ENCODE data around the gene STAU1. TPM values are rescaled to one million over a fixed set of nuclear protein-coding genes. Genes with fewer than 3 reads are reported as not detected.
"Not testable (repeated sequence)": the region's sequence is repeated elsewhere in the genome, so short reads cannot be mapped to it uniquely, and the experiment has no call there.

STAU1 gene
- total and polyA plus RNA-seq, 4 donors = 39.1 to 81.3 (median 60.1) TPM

DNA sequence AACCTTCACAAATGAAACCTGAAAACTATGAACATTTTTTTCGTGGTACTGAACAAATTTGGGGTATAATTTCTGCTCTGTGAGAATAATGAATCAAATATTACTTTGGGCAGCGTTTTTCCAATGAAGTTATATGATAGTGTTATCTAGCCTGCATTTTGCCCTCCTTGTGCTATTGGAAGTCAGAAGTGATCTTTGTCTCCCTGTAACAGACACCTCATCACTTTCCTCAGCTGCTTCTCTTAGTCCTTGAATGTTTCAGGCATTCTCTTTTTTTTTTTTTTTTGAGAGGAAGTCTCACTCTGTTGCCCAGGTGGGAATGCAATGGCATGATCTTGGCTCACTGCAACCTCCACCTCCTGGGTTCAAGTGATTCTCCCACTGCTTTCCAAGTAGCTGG is 41.2 kb upstream of the STAU1 start:
- Histone ChIP-seq H3K4me1 (ENCODE audit: control insufficient read depth in 1 of 2, insufficient read depth in 2 of 2, low read length in 2 of 2) (no peaks in the 10 kb centered on the region), H3K4me3 (ENCODE audit: low read length in 2 of 2) (no peak overlapping the region), H3K27ac (ENCODE audit: low read depth in 1 of 2, low read length in 2 of 2) (no peak overlapping the region), H3K27me3 (ENCODE audit: control insufficient read depth in 1 of 2, insufficient read depth in 2 of 2, low read length in 1 of 2) (no peaks in the 10 kb centered on the region), H3K9me3 (ENCODE audit: control insufficient read depth, low read length) (no peaks in the 10 kb centered on the region), H3K36me3 (ENCODE audit: control insufficient read depth in 1 of 2, insufficient read depth in 2 of 2, low read length in 1 of 2) (peaks cover 3 to 18% of the 10 kb centered on the region in 2 donors)
- ATAC-seq (ENCODE audit: low FRiP score) (no peak), DNase-seq (no peak)
- 92% methylated on average over 2 of the region's 2 CpGs for WGBS, 2 donors
- intact Hi-C loops (cut with DNase I) = no loop called here

DNA sequence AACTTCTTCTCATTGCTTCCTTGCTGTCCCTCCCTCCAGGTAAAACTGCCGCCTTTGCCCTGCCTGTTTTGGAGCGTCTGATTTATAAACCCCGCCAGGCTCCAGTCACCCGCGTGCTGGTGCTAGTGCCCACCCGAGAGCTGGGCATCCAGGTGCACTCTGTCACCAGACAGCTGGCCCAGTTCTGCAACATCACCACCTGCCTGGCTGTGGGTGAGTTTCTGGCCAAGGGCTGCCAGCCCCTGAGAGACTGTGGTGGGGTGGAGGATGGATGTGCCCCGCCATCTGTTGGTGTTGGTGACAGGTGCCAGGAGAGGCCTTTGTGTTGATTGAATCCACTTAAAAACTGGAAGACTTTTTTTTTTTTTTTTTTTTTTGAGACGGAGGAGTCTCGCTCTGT is 40.5 kb upstream of the STAU1 start:
- 95 to 97% methylated on average over 8 to 9 of the region's 9 CpGs for WGBS, 2 donors
- peak in 1 of 2 donors; percentile 62 for DNase-seq
- Histone ChIP-seq H3K4me1 (ENCODE audit: control insufficient read depth in 1 of 2, insufficient read depth in 2 of 2, low read length in 2 of 2) (no peaks in the 10 kb centered on the region), H3K4me3 (ENCODE audit: low read length in 2 of 2) (no peak overlapping the region), H3K9me3 (ENCODE audit: control insufficient read depth, low read length) (no peaks in the 10 kb centered on the region), H3K27me3 (ENCODE audit: control insufficient read depth in 1 of 2, insufficient read depth in 2 of 2, low read length in 1 of 2) (no peaks in the 10 kb centered on the region), H3K27ac (ENCODE audit: low read depth in 1 of 2, low read length in 2 of 2) (no peak overlapping the region), H3K36me3 (ENCODE audit: control insufficient read depth in 1 of 2, insufficient read depth in 2 of 2, low read length in 1 of 2) (peaks cover 5 to 20% of the 10 kb centered on the region in 2 donors)
- no peak for ATAC-seq (ENCODE audit: low FRiP score)
- intact Hi-C loops (cut with DNase I) = no loop called here

DNA sequence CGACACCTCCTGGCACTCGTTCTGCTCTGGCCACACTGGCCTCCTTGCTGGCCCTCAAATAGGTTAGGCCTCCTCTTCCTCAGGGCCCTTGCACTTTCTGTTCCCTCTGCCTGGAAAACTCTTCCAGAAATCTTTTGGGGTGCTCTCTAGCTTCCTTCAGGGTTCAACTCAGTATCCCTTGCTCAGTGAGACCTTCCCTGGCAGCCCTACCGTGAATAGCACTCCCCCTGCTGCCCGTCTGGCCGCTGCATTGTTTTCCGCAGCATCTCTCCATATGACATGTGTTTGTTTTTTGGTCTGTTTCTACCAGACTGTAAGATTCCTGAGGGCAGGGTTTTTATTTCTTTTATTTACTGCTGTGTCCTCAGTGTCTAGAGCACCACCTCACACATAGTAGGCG is 37.8 kb upstream of the STAU1 start:
- Histone ChIP-seq H3K9me3 (ENCODE audit: control insufficient read depth, low read length) (no peaks in the 10 kb centered on the region), H3K4me1 (ENCODE audit: control insufficient read depth in 1 of 2, insufficient read depth in 2 of 2, low read length in 2 of 2) (no peaks in the 10 kb centered on the region), H3K27ac (ENCODE audit: low read depth in 1 of 2, low read length in 2 of 2) (no peak overlapping the region), H3K27me3 (ENCODE audit: control insufficient read depth in 1 of 2, insufficient read depth in 2 of 2, low read length in 1 of 2) (no peaks in the 10 kb centered on the region), H3K36me3 (ENCODE audit: control insufficient read depth in 1 of 2, insufficient read depth in 2 of 2, low read length in 1 of 2) (peaks cover 10 to 18% of the 10 kb centered on the region in 2 donors), H3K4me3 (ENCODE audit: low read length in 2 of 2) (no peak overlapping the region)
- ATAC-seq (ENCODE audit: low FRiP score) = no peak
- no peak for DNase-seq
- WGBS, 2 donors = 91% methylated on average over 7 of the region's 7 CpGs
- intact Hi-C loops (cut with DNase I) = no loop called here

DNA sequence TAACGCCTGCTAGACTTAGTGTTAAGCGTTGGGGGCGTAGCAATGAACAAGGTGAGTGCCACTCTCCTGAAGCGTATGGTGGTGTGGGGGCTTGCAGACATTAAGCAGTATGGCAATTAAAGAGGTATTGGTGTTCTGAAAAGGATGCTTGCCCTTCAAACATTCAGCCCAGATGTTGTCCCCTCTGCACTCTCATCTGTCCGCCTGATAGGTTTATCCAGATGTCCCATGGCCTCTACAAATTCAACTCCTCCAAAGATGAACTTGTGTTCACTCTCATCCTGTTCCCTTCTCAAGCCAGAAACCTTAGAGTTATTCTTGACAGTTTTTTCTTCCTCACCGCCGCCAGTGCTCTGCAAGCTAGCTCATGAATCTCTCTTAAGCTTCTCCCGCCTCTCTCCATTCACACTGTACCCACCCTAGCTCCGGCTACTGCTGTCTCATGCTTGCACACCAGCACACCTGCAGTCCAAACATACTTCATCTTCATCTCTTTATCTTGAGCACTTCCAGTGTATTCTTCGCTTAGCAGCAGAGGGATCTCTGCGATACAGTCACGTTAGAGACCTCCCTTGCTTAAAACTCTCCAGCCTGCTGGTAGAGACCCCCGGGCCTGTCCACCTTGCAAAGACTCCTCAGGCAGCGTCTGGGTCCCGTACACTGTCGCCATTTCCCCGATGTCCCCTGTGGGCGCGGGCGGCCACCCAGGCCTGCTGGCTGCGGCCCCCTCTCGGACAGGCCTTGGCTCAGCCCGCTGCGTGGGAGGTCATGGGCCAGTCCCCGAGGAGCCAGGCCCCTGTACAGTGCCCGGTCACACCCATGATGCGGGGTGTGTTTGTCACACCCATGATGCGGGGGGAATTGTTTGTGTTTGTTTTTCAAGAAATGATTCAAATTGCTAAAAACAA is 32.0 kb upstream of the STAU1 start:
- no peak for ATAC-seq (ENCODE audit: low FRiP score)
- intact Hi-C loops (cut with DNase I) = no loop called here
- Histone ChIP-seq H3K27me3 (ENCODE audit: control insufficient read depth in 1 of 2, insufficient read depth in 2 of 2, low read length in 1 of 2) (no peaks in the 10 kb centered on the region), H3K9me3 (ENCODE audit: control insufficient read depth, low read length) (no peaks in the 10 kb centered on the region), H3K36me3 (ENCODE audit: control insufficient read depth in 1 of 2, insufficient read depth in 2 of 2, low read length in 1 of 2) (peaks cover 10% of the 10 kb centered on the region in 2 donors), H3K4me3 (ENCODE audit: low read length in 2 of 2) (peak overlapping the region; percentile 84), H3K4me1 (ENCODE audit: control insufficient read depth in 1 of 2, insufficient read depth in 2 of 2, low read length in 2 of 2) (peaks cover 0 to 2% of the 10 kb centered on the region in 2 donors), H3K27ac (ENCODE audit: low read depth in 1 of 2, low read length in 2 of 2) (peak overlapping the region in 1 of 2 donors; percentile 74)
- no peak for DNase-seq
- 66 to 68% methylated on average over 28 of the region's 28 CpGs for WGBS, 2 donors

DNA sequence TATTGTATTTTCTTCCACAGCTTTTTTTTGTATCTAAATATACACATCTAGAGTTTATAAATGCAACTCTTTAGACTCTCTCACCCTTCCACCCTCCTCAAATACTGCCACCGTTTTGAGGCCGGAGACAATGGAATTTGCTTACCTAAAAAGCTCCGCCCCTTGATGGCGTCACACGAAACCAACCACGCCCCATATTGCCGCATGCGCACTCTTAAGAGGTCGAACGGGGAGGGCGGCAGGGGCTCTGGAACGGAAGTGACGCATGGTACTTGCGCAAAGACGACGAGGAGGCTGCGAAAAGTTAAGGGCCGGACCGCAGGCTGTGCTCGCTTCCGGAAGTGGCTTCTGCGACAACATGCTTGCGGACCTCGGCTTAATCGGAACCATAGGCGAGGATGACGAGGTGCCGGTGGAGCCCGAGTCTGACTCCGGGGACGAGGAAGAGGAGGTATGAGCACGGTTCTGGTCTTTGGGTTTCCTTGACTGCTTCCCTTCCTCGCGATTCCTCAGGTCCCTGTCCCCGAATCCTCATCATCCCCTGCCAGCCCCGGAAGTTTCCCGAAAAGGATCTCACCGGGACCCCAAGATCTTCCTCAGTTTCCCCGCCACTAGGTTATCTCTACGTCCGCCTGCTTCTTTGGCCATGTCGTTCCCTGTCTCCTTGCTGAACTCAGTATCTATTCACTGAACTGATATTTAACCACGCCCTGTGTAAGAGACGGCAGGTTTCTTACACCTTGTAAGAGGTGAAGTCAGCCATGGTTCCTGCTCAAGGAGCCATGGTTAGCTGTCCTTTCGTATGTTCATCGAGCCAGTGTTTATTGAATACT is 31.2 kb upstream of the STAU1 start, which contains the start of gene DDX27:
Gene DDX27, plus strand, starts transcription at position 326 of the 833 bp plus-strand sequence. Its CDS starts 33 bp downstream, at position 359.
- Histone ChIP-seq H3K4me1 (ENCODE audit: control insufficient read depth in 1 of 2, insufficient read depth in 2 of 2, low read length in 2 of 2) (peaks cover 0 to 2% of the 10 kb centered on the region in 2 donors), H3K9me3 (ENCODE audit: control insufficient read depth, low read length) (no peaks in the 10 kb centered on the region), H3K4me3 (ENCODE audit: low read length in 2 of 2) (peak within 1 kb of the TSS; percentile 84), H3K36me3 (ENCODE audit: control insufficient read depth in 1 of 2, insufficient read depth in 2 of 2, low read length in 1 of 2) (peaks cover 5 to 10% of the 10 kb centered on the region in 2 donors), H3K27me3 (ENCODE audit: control insufficient read depth in 1 of 2, insufficient read depth in 2 of 2, low read length in 1 of 2) (no peaks in the 10 kb centered on the region), H3K27ac (ENCODE audit: low read depth in 1 of 2, low read length in 2 of 2) (peak within 1 kb of the TSS in 1 of 2 donors; percentile 74)
- 0 to 1% methylated on average over 46 of the region's 46 CpGs for WGBS, 2 donors
- peak; percentile 98 for DNase-seq
- peak; percentile 97 for ATAC-seq (ENCODE audit: low FRiP score)
- intact Hi-C loops (cut with DNase I) = no loop called here

DNA sequence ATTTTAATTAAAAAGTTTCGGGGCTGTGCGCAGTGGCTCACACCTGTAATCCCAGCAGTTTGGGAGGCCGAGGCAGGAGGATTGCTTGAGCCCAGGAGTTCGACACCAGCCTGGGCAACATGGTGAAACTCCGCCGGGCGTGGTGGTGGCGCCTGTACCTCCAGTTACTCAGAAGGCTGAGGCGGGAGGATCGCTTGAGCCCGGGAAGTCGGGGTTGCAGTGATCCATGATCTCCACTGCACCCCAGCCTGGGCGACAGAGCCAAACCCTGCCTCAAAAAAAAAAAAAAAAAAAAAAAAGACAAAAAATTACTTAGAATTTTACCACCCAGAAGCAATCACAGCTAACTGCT is 30.6 kb upstream of the STAU1 start:
- ATAC-seq (ENCODE audit: low FRiP score); H3K4me1 ChIP-seq (ENCODE audit: control insufficient read depth in 1 of 2, insufficient read depth in 2 of 2, low read length in 2 of 2); H3K4me3 ChIP-seq (ENCODE audit: low read length in 2 of 2); DNase-seq; intact Hi-C loops (cut with DNase I); H3K9me3 ChIP-seq (ENCODE audit: control insufficient read depth, low read length); H3K27me3 ChIP-seq (ENCODE audit: control insufficient read depth in 1 of 2, insufficient read depth in 2 of 2, low read length in 1 of 2); H3K36me3 ChIP-seq (ENCODE audit: control insufficient read depth in 1 of 2, insufficient read depth in 2 of 2, low read length in 1 of 2); H3K27ac ChIP-seq (ENCODE audit: low read depth in 1 of 2, low read length in 2 of 2): not testable (repeated sequence)
- 57 to 61% methylated on average over 13 of the region's 13 CpGs for WGBS, 2 donors

DNA sequence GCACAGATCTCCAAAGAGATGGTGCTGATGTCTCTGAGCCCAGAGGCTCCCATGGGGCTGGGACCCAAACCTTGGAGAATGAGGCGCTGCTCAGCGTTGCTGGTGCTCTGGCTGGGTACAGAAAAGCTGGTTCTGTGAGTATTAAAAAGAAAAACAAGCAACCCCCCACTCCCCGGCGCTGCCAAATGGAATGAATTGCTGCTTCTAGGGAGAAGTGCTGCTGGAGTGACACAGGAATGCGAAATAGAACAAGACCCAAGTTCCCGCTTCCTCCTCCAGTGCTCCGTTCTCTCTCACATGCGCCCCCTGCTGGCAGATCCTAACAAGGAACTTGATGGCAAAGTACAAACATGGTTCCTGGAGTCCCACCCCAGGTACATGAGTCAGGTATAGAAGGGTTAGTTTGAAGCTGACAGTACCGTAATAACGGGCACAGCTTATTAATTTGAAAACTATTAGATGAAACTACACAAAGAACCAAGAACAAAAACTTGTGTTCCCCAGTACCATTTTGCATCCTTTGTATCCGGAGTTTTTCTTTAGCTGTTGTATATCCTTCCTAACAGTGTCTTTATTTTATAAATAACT is 29.0 kb upstream of the STAU1 start:
- WGBS, 2 donors = 11 to 13% methylated on average over 11 of the region's 11 CpGs
- H3K27me3 ChIP-seq (ENCODE audit: control insufficient read depth in 1 of 2, insufficient read depth in 2 of 2, low read length in 1 of 2) = no peaks in the 10 kb centered on the region
- no peak overlapping the region for H3K27ac ChIP-seq (ENCODE audit: low read depth in 1 of 2, low read length in 2 of 2)
- no peak overlapping the region for H3K4me3 ChIP-seq (ENCODE audit: low read length in 2 of 2)
- H3K4me1 ChIP-seq (ENCODE audit: control insufficient read depth in 1 of 2, insufficient read depth in 2 of 2, low read length in 2 of 2) = peaks cover 0 to 2% of the 10 kb centered on the region in 2 donors
- H3K9me3 ChIP-seq (ENCODE audit: control insufficient read depth, low read length) = no peaks in the 10 kb centered on the region
- ATAC-seq (ENCODE audit: low FRiP score) = peak; percentile 71
- no peaks in the 10 kb centered on the region for H3K36me3 ChIP-seq (ENCODE audit: control insufficient read depth in 1 of 2, insufficient read depth in 2 of 2, low read length in 1 of 2)
- peak; percentile 95 to 99 for DNase-seq
- intact Hi-C loops (cut with DNase I) = loop anchor here in 1 of 2 donors (1.0 kb wide), 1 partner anchor 84 kb away; no protein-coding TSS in a partner anchor

DNA sequence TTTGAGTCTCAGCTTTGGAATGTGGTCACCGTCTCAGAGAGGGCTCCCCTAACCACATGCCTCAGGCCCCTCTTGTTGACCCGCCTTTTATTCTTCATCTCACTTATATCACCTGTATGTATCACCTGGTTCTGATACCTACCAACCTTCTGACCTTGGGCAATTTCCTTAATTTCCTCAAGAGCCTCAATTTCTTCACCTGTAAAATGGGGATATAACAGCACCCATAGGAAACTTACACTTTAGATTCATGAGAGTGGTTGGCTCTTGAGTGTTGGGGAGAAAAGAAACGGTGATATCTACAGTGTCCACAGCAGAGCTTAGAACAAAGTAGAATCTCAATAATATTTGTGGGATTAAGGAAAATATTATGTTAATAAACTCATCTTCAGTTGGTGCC is 27.1 kb upstream of the STAU1 start:
- DNase-seq = no peak
- no peak for ATAC-seq (ENCODE audit: low FRiP score)
- no peaks in the 10 kb centered on the region for H3K36me3 ChIP-seq (ENCODE audit: control insufficient read depth in 1 of 2, insufficient read depth in 2 of 2, low read length in 1 of 2)
- H3K27me3 ChIP-seq (ENCODE audit: control insufficient read depth in 1 of 2, insufficient read depth in 2 of 2, low read length in 1 of 2) = no peaks in the 10 kb centered on the region
- intact Hi-C loops (cut with DNase I) = loop anchor here in 1 of 2 donors (2.0 kb wide), 1 partner anchor 82 kb away; no protein-coding TSS in a partner anchor
- peaks cover 0 to 2% of the 10 kb centered on the region in 2 donors for H3K4me1 ChIP-seq (ENCODE audit: control insufficient read depth in 1 of 2, insufficient read depth in 2 of 2, low read length in 2 of 2)
- WGBS, 2 donors = 90 to 92% methylated on average over 3 of the region's 3 CpGs
- H3K27ac ChIP-seq (ENCODE audit: low read depth in 1 of 2, low read length in 2 of 2) = no peak overlapping the region
- H3K4me3 ChIP-seq (ENCODE audit: low read length in 2 of 2) = no peak overlapping the region
- H3K9me3 ChIP-seq (ENCODE audit: control insufficient read depth, low read length) = no peaks in the 10 kb centered on the region

Measured in aorta (tissue), 5 donors.